DMS153 treated with DMSO at 0.1 percent for 48 hours (cell line): ENCODE measurements around the gene PTPRQ.

ENCODE experiments used
- DNase-seq: peaks from one replicate; lab custom pipeline; 2025; ENCODE audit not compliant: unreplicated experiment; lab: John Stamatoyannopoulos, UW

The PTPRQ gene

DNA sequence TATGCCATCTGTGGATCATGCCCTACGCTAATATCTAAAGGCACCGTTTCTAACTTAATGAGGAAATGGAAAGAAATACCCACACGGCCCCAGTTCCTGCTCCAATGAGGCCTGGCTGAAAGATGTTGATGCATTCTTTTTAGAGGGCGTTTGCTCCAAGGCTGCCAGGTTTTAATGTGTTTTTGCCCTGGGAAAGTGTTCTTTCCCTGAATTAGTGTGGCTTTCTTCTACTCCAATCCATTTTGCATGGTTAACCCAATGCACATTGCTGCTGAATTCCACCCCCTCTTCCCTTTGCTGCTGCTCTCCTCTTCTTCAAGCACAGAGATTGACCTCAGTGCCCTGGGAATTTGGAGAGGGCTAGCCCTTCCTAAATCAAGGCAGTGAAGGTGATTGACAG is 273.8 kb downstream of the PTPRQ start:
- DNase-seq, result no peak

DNA sequence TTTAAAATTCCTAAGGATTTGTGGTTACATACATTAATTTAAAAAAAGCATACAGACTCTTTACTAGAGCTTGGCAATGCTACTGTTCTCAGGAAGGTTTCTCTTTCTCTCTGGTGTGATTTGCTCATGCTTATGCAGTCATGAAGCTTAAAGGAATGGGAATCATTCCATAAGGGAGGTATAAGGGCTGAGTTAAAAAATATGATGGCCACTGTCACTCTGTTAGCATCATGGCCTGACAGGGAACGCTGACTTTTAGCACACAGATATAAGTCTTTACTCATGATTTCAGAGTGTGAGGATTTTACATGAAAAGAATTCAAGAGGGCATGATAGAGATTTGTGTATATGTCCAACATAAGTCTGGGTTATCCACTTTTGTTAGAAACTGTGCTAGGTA is 276.5 kb downstream of the PTPRQ start:
- DNase-seq, result no peak

DNA sequence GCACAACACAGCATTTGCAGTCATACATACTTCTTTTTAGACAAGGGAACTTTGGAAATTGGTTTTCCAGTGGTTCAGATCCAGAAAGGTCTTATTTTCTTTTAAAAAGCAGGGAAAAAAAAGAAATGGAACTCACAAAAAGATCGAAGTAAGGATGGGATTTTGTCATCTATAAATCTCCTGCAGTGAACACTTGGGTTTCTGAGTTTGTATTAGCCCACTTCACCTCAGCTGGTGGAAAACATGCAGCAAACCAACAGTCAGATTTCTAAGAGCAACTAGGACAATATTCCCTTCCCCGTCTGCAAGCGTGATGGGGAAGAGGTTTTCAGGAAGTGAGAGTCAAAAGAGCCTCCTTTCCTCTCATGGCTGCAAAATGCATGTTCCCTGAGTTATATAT is 277.3 kb downstream of the PTPRQ start:
- DNase-seq, result no peak
